Measurements from ENCODE around the gene SBDS. TPM values are rescaled to one million over a fixed set of nuclear protein-coding genes. Genes with fewer than 3 reads are reported as not detected.

Gene SBDS
- total RNA-seq, 4 donors from 2014 or later, result 96.6 to 125 (median 107) TPM

GRCh38 chr7:66960192-66960591 is 35.2 kb downstream of the SBDS start:
- 97 to 98% methylated on average over 4 of the region's 4 CpGs for WGBS, 2 donors

GRCh38 chr7:66958538-66959350 is 36.6 kb downstream of the SBDS start:
- WGBS, 2 donors, result 82 to 88% methylated on average over 17 of the region's 17 CpGs
- no peak for DNase-seq (ENCODE audit: low spot score in 2 of 2)
- H3K4me3 ChIP-seq (ENCODE audit: low read depth, poor library complexity, severe bottlenecking), result no peak overlapping the region
- intact Hi-C loops (cut with DNase I; ENCODE audit: low total_unique reads), result no loop called here
- TF ChIP-seq POLR2A (IDR thresholded peaks at IDR 0.05) (no peak), CTCF (IDR thresholded peaks at IDR 0.05) (no peak)

More at GRCh38 chr7:66960192-66960591, 35.2 kb downstream of the SBDS start:
- intact Hi-C loops (cut with DNase I; ENCODE audit: low total_unique reads), result no loop called here
- no peak for DNase-seq (ENCODE audit: low spot score in 2 of 2)
- TF ChIP-seq POLR2A (IDR thresholded peaks at IDR 0.05) (no peak), CTCF (IDR thresholded peaks at IDR 0.05) (no peak)
- H3K4me3 ChIP-seq (ENCODE audit: low read depth, poor library complexity, severe bottlenecking), result no peak overlapping the region

GRCh38 chr7:66957595-66958290 is 37.6 kb downstream of the SBDS start:
- TF ChIP-seq CTCF (IDR thresholded peaks at IDR 0.05) (no peak), POLR2A (IDR thresholded peaks at IDR 0.05) (no peak)
- WGBS, 2 donors, result 77 to 79% methylated on average over 13 of the region's 13 CpGs
- no peak for DNase-seq (ENCODE audit: low spot score in 2 of 2)
- H3K4me3 ChIP-seq (ENCODE audit: low read depth, poor library complexity, severe bottlenecking), result no peak overlapping the region
- intact Hi-C loops (cut with DNase I; ENCODE audit: low total_unique reads), result no loop called here

GRCh38 chr7:66953044-66953427 is 42.4 kb downstream of the SBDS start:
- intact Hi-C loops (cut with DNase I; ENCODE audit: low total_unique reads), result no loop called here
- TF ChIP-seq POLR2A (IDR thresholded peaks at IDR 0.05), result no peak
- TF ChIP-seq CTCF (IDR thresholded peaks at IDR 0.05), result no peak
- no peak for DNase-seq (ENCODE audit: low spot score in 2 of 2)
- WGBS, 2 donors, result 84 to 92% methylated on average over 5 of the region's 5 CpGs
- H3K4me3 ChIP-seq (ENCODE audit: low read depth, poor library complexity, severe bottlenecking), result no peak overlapping the region

GRCh38 chr7:66952343-66953043 is 42.9 kb downstream of the SBDS start:
- TF ChIP-seq POLR2A (IDR thresholded peaks at IDR 0.05) (no peak), CTCF (IDR thresholded peaks at IDR 0.05) (no peak)
- H3K4me3 ChIP-seq (ENCODE audit: low read depth, poor library complexity, severe bottlenecking), result no peak overlapping the region
- WGBS, 2 donors, result 67 to 76% methylated on average over 11 of the region's 11 CpGs
- intact Hi-C loops (cut with DNase I; ENCODE audit: low total_unique reads), result no loop called here
- no peak for DNase-seq (ENCODE audit: low spot score in 2 of 2)

All from lower leg skin (tissue), 4 donors.